ENCODE measurements around the gene KHDC4.
A peak's percentile ranks its signal among the peaks of the same experiment; 100 is the strongest.

KHDC4 gene

DNA sequence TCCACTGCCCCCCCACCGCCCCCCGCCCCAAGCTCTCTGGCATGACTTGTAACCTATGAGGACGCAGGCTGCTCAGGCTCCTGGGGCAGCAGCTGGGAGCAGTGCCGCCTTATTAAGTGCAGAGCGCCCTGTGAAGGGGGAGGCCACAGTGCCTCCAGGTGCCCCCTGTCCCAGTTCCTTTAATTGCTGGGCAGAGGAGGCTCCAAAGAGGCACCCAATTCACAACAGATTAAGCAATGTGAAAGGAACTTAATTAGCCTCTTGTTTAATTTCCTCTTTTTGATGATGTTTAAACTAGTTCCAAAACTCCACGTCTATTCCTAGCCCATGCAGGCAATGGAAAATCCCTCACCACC is 10.2 kb upstream of the KHDC4 start:
- TF ChIP-seq, protein P1, sequence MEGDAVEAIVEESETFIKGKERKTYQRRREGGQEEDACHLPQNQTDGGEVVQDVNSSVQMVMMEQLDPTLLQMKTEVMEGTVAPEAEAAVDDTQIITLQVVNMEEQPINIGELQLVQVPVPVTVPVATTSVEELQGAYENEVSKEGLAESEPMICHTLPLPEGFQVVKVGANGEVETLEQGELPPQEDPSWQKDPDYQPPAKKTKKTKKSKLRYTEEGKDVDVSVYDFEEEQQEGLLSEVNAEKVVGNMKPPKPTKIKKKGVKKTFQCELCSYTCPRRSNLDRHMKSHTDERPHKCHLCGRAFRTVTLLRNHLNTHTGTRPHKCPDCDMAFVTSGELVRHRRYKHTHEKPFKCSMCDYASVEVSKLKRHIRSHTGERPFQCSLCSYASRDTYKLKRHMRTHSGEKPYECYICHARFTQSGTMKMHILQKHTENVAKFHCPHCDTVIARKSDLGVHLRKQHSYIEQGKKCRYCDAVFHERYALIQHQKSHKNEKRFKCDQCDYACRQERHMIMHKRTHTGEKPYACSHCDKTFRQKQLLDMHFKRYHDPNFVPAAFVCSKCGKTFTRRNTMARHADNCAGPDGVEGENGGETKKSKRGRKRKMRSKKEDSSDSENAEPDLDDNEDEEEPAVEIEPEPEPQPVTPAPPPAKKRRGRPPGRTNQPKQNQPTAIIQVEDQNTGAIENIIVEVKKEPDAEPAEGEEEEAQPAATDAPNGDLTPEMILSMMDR (IDR thresholded peaks at IDR 0.05) = no peak

GRCh38 chr1:155942578-155943141 is 8.4 kb upstream of the KHDC4 start:
- TF ChIP-seq, protein P1 (IDR thresholded peaks at IDR 0.05) = no peak

GRCh38 chr1:155941845-155942531 is 7.8 kb upstream of the KHDC4 start:
- TF ChIP-seq, protein P1 (IDR thresholded peaks at IDR 0.05) = no peak

DNA sequence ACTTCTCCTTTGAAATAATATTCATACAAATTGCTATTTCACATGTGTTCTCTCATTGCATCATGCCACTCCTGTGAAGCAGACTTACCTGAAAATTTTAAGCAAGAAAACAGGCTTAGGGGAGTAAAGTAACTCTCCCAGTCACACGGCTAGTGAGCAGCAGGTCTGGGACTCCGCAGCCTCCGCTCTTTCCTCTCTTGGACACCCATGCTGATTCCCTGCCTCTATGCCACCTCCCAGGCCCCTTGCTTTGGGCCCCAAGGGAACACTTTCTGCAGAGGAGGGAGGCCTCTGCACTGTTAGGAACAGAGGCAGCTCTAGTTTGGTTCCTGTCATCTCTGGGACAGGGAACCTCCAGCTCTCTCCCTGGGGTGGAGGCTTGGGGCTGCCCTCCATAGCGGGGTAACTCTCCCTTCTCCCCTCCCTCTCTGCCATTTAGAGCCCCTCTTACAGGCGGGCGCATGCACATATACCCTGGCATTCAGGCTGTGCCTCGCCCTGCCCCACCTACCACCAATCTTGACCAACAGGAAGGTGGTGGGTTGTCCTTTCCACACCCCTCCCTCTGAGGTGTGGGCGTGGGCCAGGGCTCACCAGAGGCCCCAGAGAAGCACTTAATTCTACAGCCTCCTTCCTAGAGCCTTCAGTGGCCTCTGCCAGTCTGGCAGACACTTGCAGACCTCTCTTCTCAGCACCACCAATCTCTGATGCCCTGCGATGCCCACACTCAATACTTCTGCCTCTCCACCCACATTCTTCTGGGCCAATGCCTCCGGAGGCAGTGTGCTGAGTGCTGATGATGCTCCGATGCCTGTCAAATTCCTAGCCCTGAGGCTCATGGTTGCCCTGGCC is 7.0 kb upstream of the KHDC4 start, which contains the start of gene RXFP4:
Gene RXFP4, plus strand, starts transcription at position 646 of the 852 bp plus-strand sequence. Its CDS starts 72 bp downstream, at position 718.
- TF ChIP-seq, protein P1 (IDR thresholded peaks at IDR 0.05) = no peak

GRCh38 chr1:155940482-155940992 is 6.3 kb upstream of the KHDC4 start:
- TF ChIP-seq, protein P1 (IDR thresholded peaks at IDR 0.05) = no peak

- TF ChIP-seq, protein P1 (IDR thresholded peaks at IDR 0.05) = peak; percentile 63
These were observed 4.0 kb upstream of the KHDC4 start for GRCh38 chr1:155938220-155938627.

DNA sequence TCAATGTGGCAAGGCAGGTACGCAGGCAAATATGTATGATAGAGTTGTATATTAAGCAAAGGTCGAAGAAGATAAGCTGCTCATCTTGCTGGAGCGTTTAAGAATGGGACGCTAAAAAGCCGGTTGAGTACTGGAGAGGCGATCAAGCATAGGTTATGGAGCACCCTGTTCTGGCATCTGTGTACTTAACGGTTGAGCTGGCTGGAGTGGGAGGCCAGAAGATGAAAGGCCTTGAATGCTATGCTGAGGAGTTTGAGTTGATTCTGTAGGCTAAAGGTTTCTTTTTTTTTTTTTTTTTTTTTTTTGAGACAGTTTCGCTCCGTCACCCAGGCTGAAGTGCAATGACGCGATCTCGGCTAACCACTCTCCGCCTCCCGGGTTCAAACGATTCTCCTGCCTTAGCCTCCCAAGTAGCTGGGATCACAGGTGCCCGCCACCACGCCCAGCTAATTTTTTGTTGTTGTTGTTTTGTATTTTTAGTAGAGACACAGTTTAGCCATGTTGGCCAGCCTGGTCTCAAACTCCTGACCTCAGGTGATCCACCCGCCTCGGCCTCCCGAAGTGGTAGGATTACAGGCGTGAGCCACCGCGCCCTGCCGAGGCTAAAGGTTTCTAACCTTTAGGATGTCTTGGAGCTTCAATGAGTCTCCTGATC is 850 bp upstream of the KHDC4 start:
- TF ChIP-seq, protein P1 (IDR thresholded peaks at IDR 0.05) = no peak
